Rectal smooth muscle tissue (tissue), 1 donor: Measurements from ENCODE around the gene TSPAN15.

Experiments used
- H3K27ac ChIP-seq: one replicate; pipeline ENCODE4 v1.7.0; 2013; ENCODE audit warnings: low read depth, low read length, inconsistent platforms
- H3K27me3 ChIP-seq: one replicate; pipeline ENCODE4 v1.7.0; 2013; ENCODE audit warnings: low read length; ENCODE audit not compliant: control insufficient read depth, insufficient read depth
- H3K36me3 ChIP-seq: one replicate; pipeline ENCODE4 v1.7.0; 2013; ENCODE audit warnings: low read length; ENCODE audit not compliant: control insufficient read depth, insufficient read depth
- H3K4me1 ChIP-seq: one replicate; pipeline ENCODE4 v1.7.0; 2013; ENCODE audit warnings: low read length; ENCODE audit not compliant: control insufficient read depth, insufficient read depth
- H3K4me3 ChIP-seq: one replicate; pipeline ENCODE4 v1.7.0; 2013; ENCODE audit warnings: low read length
- H3K9ac ChIP-seq: one replicate; pipeline ENCODE4 v1.7.0; 2013; ENCODE audit warnings: low read length

TSPAN15 gene

DNA sequence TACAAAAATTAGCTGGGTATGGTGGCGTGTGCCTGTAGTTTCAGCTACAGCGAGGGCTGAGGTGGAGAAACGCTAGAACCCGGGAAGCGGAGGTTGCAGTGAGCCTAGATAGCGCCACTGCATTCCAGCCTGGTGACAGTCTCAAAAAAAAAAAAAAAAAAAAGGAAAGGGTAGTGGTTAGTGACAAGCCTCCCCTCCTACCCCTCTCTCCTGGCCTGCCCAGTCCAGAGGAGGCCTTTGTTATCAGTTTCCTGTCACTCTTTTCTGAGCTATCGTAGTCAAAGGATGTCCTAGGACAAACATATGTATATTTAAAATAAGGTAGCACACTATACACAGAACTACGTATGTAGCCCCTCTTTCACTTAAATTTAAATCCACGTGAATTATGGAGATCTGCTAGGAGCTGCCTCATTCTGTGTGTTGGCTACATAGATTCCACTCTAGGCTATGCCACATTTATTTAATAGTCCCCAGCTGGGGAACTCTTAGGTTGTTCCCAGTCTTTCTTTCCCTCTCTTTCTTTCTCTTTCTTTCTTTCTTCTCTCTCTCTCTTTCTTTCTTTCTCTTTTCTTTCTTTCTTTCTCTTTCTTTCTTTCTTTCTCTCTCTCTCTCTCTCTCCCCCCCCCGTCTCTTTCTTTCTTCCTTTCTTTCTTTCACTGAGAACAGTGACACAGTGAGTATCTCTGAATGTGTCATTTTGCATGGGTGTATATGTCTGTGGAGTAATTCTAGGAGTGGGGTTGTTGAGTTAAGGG is 3.9 kb downstream of the TSPAN15 start:
- no peak overlapping the region for H3K27ac ChIP-seq
- no peak overlapping the region for H3K9ac ChIP-seq
- no peaks in the 10 kb centered on the region for H3K27me3 ChIP-seq
- H3K4me3 ChIP-seq, result no peak overlapping the region
- no peaks in the 10 kb centered on the region for H3K36me3 ChIP-seq
- H3K4me1 ChIP-seq, result peaks cover 36% of the 10 kb centered on the region

- Histone ChIP-seq H3K36me3 (no peaks in the 10 kb centered on the region), H3K4me3 (no peak overlapping the region), H3K4me1 (peaks cover 41% of the 10 kb centered on the region), H3K9ac (no peak overlapping the region), H3K27me3 (no peaks in the 10 kb centered on the region), H3K27ac (peak overlapping the region; percentile 68)
Measured at GRCh38 chr10:69456880-69457693, 5.8 kb downstream of the TSPAN15 start.

- no peaks in the 10 kb centered on the region for H3K36me3 ChIP-seq
- no peak overlapping the region for H3K9ac ChIP-seq
- H3K4me3 ChIP-seq, result no peak overlapping the region
- H3K27ac ChIP-seq, result peak overlapping the region; percentile 68
- H3K4me1 ChIP-seq, result peaks cover 40% of the 10 kb centered on the region
- no peaks in the 10 kb centered on the region for H3K27me3 ChIP-seq
Measured at GRCh38 chr10:69457771-69458237, 6.5 kb downstream of the TSPAN15 start.

DNA sequence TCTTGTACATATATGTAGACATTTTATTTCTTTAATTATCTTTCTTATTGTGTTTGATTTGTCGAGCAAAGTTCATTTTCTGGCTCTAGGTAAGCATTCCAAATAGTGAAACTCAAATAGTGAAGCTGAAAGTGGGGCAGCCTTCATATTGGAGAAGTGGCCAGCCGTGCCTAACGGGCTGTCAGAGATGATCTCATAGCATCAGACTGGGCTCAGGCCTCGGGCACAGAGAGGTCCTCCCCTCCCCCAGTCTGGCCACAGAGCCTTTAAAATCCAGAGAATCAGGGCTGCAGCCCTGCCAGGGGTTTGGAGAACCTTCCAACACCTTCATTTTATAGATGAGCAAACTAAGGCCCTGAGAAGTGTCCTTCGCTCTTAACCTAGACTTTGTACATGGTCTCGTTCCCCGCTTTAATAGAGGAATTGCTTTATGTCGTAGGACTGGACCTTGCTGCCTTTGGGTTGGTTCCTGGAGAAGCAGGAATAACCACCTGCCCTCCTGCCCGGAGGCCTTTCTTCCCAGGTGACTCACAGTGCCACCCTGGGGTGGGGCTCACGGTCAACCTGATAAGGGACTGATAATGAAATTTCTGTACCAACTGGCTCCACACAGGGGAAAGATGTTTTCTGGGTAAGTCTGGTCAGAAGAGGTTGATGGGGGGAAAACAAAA is 7.3 kb downstream of the TSPAN15 start:
- no peaks in the 10 kb centered on the region for H3K36me3 ChIP-seq
- no peaks in the 10 kb centered on the region for H3K27me3 ChIP-seq
- H3K4me3 ChIP-seq, result no peak overlapping the region
- H3K9ac ChIP-seq, result no peak overlapping the region
- peak overlapping the region; percentile 68 for H3K27ac ChIP-seq
- peaks cover 39% of the 10 kb centered on the region for H3K4me1 ChIP-seq

- Histone ChIP-seq H3K4me3 (no peak overlapping the region), H3K36me3 (no peaks in the 10 kb centered on the region), H3K9ac (no peak overlapping the region), H3K27me3 (no peaks in the 10 kb centered on the region), H3K27ac (peak overlapping the region; percentile 68), H3K4me1 (peaks cover 41% of the 10 kb centered on the region)
Measured at GRCh38 chr10:69459101-69459790, 8.0 kb downstream of the TSPAN15 start.

GRCh38 chr10:69459893-69460575 is 8.8 kb downstream of the TSPAN15 start:
- H3K4me1 ChIP-seq, result peaks cover 49% of the 10 kb centered on the region
- H3K9ac ChIP-seq, result no peak overlapping the region
- peak overlapping the region; percentile 65 for H3K27ac ChIP-seq
- no peaks in the 10 kb centered on the region for H3K36me3 ChIP-seq
- no peaks in the 10 kb centered on the region for H3K27me3 ChIP-seq
- H3K4me3 ChIP-seq, result peak overlapping the region; percentile 37

DNA sequence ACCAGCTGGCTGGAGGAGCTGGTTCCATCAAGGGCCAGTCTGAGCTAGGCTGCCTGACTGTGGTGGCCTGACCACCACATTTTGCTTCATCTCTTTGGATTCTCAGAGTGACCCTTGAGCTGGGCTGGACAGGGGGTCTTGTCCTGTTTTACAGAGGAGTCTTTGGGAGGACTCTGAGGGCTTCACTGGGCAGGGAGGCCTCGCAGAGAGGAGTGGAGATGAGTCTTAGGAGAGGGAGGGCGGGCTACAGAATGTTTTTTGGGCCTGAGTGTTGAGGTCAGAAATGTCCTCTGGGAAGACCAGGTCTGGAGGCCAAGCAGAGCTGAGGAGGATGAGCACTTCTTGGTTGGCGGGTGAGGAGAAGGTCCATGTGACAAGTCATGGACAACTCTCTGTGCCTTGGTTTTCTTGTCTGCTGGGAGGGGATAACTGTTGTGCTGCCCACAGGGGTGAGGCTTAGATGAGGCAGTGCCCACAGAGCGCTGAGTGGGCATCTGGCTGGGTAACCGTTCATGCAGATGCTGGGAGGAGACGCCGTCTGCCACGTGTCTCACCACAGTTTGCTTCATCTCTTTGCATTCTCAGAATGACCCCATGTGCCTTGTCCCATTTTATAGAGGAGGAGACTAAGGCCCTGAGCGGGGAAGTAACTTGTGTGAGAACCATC is 9.4 kb downstream of the TSPAN15 start:
- Histone ChIP-seq H3K4me3 (peak overlapping the region; percentile 37), H3K27ac (peak overlapping the region; percentile 65), H3K27me3 (no peaks in the 10 kb centered on the region), H3K36me3 (no peaks in the 10 kb centered on the region), H3K4me1 (peaks cover 56% of the 10 kb centered on the region), H3K9ac (no peak overlapping the region)

DNA sequence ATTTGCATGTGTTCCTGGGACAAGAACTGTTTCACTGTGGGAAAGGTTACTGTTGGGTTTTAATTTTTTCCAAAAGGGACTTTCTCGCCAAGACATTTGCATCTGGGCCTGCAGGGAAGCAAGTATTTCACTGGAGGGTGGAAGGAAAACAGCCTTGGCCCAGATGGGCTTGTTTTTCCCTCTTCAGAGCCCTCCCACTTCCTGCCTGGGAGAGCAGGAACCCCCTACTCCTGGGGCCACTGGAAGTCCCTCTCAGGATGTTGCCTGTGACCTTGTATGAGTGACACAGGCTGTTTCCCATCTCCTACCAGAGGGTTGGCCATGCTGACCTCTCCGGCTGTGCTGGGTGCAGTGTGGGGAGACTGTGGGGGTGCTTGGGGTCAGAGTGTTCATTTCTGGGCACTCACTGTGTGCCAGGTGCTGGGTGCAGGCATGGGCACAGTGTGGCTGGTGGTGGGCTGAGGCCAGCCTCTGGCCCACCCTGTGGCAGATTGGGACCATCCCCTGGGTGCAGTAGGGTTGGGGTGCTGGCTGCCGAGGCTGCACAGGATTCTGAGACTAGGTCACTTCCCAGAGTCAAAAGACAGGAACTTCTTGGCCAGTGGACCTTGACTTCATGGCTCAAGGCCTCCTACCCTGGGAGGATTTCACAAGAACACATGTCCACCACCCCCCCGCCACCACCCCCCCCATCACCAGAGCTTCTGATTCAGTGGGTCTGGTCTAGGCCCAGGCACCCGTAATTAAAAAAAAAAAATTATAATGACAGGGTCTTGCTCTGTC is 10.2 kb downstream of the TSPAN15 start:
- Histone ChIP-seq H3K27ac (peak overlapping the region; percentile 65), H3K36me3 (no peaks in the 10 kb centered on the region), H3K9ac (no peak overlapping the region), H3K4me1 (peaks cover 61% of the 10 kb centered on the region), H3K4me3 (no peak overlapping the region), H3K27me3 (no peaks in the 10 kb centered on the region)

- H3K4me1 ChIP-seq, result peaks cover 54% of the 10 kb centered on the region
- peak overlapping the region; percentile 80 for H3K27ac ChIP-seq
- no peaks in the 10 kb centered on the region for H3K36me3 ChIP-seq
- H3K9ac ChIP-seq, result no peak overlapping the region
- no peaks in the 10 kb centered on the region for H3K27me3 ChIP-seq
- H3K4me3 ChIP-seq, result peak overlapping the region; percentile 19
Measured at GRCh38 chr10:69463886-69464285, 12.6 kb downstream of the TSPAN15 start.

- Histone ChIP-seq H3K9ac (no peak overlapping the region), H3K27ac (peak overlapping the region; percentile 80), H3K4me1 (peaks cover 53% of the 10 kb centered on the region), H3K27me3 (no peaks in the 10 kb centered on the region), H3K36me3 (no peaks in the 10 kb centered on the region), H3K4me3 (peak overlapping the region; percentile 19)
Measured at GRCh38 chr10:69464401-69464800, 13.1 kb downstream of the TSPAN15 start.
